GM13976 (cell line): Measurements from ENCODE around the gene WNT7B.

Experiments used
- DNase-seq: peaks from one replicate; pipeline ENCODE4 v3.0.0; 2012; ENCODE audit warnings: low spot score
- in situ Hi-C: fragments of 300-500 bp; cut with MboI; formaldehyde crosslinking; loops from one replicate; pipeline ENCODE4 v1.12.0; 2022; ENCODE audit warnings: low sequenced_read_pairs, mixed read lengths, inconsistent platforms; ENCODE audit not compliant: unreplicated experiment
- TF ChIP-seq, protein P1 (sequence below): IDR thresholded peaks from 2 replicates; pipeline ENCODE4 v1.5.1; 2012; ENCODE audit warnings: borderline replicate concordance, mild to moderate bottlenecking; ENCODE audit not compliant: insufficient read depth; ENCODE audit errors: extremely low read depth, missing control alignments, control extremely low read depth

WNT7B gene

DNA sequence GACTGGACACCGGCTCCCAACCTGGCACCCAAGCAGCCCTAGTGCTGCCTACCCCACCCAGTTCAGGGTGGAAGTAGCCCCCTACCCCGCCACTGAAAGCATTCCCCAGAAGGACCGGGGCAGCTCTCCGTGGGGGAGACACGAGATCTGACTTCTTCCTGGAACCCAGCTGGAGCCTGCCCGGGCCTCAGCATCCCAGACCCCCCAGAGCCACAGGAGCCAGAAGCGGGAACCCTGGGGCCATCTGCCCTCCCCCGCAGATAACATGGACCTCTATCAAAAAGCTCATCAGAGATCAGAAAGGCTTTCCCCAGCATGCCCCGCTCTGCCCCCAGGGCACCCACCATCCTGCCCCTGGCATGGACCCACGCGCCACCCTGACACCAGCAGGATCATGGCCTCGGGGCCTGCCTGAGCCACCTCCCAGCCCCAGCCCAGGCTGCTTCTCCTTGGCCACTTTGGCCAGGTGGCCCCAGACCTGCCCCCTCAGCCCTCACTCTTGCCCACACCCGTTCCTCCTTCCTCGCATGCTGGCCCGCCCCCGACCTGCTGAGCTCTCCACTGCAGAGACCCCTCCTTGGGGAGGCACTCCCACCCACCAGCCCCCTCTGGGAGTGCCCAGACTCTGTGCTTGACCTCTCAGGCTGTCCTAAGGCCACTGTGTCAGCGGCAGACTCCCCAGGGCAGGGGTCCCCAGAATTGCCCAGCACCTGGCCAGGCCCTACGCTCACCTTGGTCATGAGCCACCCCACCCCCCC, 17.1 kb downstream of the WNT7B start:
- TF ChIP-seq, protein P1, sequence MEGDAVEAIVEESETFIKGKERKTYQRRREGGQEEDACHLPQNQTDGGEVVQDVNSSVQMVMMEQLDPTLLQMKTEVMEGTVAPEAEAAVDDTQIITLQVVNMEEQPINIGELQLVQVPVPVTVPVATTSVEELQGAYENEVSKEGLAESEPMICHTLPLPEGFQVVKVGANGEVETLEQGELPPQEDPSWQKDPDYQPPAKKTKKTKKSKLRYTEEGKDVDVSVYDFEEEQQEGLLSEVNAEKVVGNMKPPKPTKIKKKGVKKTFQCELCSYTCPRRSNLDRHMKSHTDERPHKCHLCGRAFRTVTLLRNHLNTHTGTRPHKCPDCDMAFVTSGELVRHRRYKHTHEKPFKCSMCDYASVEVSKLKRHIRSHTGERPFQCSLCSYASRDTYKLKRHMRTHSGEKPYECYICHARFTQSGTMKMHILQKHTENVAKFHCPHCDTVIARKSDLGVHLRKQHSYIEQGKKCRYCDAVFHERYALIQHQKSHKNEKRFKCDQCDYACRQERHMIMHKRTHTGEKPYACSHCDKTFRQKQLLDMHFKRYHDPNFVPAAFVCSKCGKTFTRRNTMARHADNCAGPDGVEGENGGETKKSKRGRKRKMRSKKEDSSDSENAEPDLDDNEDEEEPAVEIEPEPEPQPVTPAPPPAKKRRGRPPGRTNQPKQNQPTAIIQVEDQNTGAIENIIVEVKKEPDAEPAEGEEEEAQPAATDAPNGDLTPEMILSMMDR: no peak
- DNase-seq: no peak
- in situ Hi-C loops: no loop called here

DNA sequence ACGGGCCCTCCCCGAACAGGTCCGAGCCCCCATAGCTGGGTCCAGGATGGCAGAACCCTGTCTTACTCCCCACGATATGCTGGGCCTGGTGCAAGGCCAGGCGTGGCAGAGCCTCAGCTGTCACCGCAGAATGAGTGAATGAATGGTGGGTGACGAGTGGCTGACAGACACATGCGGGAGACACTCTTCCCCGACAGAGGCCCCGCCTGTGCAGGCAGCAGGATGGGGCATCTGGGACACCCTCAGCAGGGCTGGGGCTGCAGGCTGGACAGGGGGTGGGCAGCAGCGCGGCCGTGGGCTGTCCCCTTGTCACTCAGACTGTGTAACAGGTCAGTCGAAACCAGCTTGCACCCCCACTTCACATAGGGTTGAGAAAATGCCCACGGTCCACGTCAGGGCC, 18.0 kb downstream of the WNT7B start:
- no peak for DNase-seq
- TF ChIP-seq, protein P1: no peak
- in situ Hi-C loops: no loop called here

DNA sequence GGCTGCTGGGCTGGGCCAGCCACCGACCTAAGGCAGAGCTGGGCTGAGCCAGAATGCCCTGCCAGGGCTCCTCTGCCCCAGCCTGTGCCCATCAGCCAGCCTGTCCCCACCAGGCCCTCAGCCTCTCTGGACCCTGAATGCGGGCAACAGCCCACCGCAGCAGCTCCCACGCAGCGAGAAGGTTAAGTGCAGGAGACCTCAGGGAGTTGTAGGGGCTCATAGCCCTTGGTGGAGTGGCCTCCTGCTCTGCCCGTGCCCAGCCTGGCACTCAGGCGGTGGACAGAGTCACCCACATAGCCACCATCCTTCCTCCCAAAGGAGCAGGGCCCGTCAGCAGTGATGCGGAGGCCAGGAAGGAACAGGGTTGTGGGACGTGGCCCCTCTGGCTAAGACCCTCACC, 19.1 kb downstream of the WNT7B start:
- in situ Hi-C loops: no loop called here
- TF ChIP-seq, protein P1: no peak
- DNase-seq: no peak

DNA sequence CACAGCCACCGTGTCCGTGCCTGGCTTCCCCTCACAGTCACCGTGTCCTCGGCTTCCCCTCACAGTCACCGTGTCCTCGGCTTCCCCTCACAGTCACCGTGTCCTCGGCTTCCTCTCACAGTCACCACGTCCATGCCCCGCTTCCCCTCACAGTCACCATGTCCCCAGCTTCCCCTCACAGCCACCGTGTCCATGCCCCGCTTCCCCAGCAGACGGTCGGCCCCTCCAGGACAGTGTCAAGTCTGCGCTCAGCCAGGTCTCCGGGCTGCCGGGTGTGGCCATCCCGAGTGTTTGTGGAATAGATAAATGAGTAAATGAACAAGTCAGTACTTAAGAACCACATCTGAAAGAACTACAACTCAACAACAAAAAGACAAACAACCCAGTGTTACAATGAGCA, 23.8 kb downstream of the WNT7B start:
- no peak for DNase-seq
- in situ Hi-C loops: no loop called here
- TF ChIP-seq, protein P1: no peak

DNA sequence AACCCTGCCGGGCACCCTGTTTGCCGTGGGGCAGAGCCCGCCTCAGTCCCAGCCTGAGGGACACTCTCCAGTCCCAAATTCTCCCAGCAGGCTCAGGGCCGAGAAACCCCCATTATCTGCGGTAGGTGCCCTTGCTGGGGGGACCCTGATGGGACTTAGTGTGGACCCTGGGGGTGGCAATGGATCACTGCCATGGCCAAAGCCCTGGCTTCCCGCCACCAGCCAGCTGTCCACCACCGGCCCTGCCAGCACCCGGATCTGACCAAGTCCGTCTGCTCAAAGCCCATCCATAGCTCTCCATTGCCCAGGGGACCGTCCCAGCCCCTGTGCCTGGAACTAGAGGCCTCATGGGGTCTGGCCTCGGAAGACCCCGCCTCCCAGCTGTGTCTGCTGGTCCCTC, 24.4 kb downstream of the WNT7B start:
- DNase-seq: no peak
- in situ Hi-C loops: no loop called here
- TF ChIP-seq, protein P1: no peak

DNA sequence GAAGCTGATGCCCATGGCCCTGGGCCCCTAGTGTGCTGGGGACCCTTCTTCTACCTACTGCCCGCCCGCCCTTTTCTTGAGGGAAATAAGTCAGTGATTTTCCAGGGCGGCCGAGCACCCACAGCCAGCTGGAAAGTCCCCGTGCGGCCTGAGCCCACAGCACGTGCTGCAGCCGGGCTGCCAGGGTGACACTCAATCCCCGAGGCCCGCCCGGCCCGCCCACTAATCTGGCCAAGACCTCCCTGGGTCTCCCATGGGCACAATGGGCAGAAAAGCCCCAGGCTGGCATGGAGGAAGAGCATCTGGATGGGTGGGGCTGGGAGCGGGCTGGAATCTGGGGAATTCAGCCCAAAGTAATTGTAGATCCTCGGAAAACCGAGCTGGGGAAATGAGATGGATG, 24.8 kb downstream of the WNT7B start:
- DNase-seq: no peak
- in situ Hi-C loops: no loop called here
- TF ChIP-seq, protein P1: no peak
